ENCODE results near the gene ISG15.
"Not testable (repeated sequence)": the region's sequence is repeated elsewhere in the genome, so short reads cannot be mapped to it uniquely, and the experiment has no call there.

ISG15 gene

DNA sequence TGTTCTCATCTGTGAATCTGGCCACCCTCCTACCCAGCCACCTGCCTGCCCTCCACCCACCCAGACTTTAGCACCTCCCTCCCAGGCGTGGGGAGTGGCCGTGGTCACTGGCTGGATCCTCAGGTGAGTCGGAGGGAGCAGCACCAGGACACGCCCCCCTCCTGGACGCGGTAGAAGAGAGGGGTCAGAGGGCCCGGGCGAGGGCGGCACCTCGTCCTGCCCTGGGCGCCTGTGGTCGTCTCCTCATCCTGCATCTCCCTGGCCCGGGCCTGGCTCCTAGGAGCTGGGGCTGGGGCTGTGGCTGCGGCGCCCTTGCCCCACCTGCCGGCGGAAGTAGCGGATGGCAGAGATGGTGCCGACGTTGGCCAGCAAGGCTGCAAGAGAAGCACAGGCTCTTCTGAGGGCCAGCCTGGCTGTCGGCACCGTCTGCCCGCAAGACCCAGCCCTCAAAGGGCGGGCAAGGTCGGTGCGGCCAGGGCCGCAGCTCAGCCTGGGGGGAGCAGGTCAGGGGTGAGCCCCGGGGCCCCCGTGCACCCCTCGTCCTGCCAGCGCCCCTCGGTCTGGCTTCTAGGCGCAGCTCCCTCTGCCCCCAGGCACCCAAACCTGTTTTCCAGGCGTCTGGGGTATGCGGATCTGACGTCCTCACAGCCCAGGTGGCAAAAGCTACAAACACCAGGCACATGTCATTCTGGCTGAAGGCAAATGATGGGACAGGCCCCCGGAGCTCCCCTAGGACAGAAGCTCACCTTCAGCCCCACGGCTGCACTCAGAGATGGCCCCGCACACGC is 37.2 kb upstream of the ISG15 start:
- DNase-seq, result peak; percentile 53

DNA sequence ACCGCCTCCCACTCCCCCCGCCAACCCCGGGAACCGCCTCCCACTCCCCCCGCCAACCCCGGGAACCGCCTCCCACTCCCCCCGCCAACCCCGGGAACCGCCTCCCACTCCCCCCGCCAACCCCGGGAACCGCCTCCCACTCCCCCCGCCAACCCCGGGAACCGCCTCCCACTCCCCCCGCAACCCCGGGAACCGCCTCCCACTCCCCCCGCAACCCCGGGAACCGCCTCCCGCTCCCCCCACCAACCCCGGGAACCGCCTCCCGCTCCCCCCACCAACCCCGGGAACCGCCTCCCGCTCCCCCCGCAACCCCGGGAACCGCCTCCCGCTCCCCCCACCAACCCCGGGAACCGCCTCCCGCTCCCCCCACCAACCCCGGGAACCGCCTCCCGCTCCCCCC is 36.5 kb upstream of the ISG15 start:
- not testable (repeated sequence) for DNase-seq

DNA sequence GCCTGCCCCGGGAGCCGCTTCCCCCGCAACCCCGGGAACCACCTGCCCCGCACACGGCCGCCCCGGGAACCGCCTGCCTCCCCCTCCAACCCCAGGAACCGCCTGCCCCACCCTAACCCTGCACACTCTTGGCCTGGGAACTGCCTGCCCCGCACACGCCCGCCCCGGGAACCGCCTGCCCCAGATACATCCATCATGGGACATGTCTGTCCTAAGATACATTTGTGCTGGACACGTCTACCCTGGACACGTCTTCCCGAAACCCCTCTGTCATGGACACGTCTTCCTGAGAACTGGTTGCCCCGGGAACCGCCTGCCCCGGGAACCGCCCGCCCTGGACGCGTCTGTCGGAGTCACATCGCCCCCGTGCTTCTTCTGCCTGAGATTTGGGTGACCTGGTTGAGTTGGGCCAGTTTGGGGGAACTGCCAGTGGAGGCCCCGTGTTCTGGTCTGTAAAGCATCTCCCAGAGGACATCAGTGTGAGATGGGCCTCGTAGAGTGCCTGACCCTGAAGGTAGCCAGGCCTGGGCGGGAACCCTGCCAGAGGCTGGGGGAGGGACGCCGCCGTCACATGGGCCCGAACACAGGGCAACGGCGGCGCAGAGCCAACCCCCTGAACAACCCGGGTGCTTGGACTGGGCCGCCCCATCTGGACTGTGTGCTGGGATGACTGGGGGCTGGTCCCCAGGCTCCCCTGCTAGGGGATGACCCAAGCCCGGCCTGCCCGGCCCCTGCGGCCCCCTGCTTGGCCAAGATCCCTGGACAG is 35.0 kb upstream of the ISG15 start:
- no peak for DNase-seq

GRCh38 chr1:978835-979743 is 34.2 kb upstream of the ISG15 start:
- no peak for DNase-seq

- no peak for DNase-seq
These were observed 33.6 kb upstream of the ISG15 start for GRCh38 chr1:979744-980072.

- no peak for DNase-seq
These were observed 33.1 kb upstream of the ISG15 start for GRCh38 chr1:980137-980571.

DNA sequence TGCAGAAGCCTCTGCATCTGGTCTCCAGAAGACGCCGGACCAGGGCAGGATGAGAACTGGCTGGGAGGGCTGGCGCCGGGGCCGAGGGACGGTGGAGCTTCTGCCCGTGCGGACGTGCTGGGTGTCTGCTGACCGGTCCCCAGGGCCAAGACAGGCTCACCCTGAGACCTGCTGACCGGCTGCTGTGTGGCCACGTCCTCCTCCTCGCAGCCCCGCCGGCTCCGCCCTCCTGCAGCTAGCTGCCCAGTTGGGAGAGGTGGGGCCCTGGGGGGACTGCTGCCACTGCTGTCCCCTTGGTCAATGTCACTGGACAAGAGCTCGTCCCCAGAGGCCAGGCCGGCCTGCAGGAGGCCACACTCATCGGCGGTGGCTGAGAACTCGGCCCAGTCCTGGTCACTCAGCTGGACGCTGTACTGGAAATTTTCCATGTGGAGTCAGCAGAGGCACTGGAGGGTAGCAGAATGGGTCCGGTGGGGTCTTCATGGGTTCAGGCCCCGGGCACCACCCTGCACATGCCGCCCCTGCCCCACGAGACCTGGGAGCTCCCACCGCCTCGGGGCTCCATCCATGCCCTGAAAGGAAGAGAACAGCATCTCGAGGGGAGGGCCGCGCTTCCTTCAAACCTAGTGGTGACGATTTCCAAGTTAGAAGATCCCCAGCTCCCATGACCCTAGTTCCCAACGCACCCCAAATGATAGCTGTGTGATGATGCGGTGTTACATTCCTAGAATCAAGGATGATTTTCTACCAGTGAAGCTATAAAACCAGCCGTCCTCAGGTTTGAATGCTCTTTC is 32.5 kb upstream of the ISG15 start:
- DNase-seq, result no peak

- DNase-seq, result no peak
These were observed 31.8 kb upstream of the ISG15 start for GRCh38 chr1:981491-981954.

DNA sequence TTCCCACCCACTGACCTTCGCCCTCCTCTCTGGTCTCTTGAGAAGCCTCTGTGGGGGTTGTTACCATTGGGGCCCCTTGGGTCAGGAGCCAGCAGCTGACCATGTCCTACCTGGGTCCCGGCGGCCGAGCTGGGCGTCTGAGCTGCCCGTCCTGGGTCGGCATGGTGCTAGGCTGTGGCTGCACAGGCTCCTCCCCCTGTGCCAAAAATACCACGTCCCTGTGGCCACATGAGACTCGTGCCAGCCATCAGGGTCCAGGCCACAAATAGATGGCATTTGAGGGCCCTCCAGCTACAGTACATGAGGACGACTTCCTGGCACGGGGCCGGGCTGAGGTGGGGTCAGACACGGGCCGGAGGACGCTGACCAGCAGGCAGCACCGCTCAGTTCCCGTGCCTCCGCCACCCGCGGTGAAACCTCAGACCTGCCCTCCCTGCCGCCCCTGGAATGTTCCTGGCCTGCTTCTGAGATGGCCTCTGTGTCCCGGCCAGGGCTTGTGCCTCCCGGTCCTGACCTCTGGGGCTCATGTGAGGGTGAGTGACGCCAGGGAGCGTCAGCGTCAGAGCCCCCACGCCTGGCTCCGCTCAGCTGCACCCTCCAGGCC is 31.2 kb upstream of the ISG15 start, which contains the start of gene PERM1:
PERM1 (minus strand) TSS at position 139 of the 604 bp plus-strand sequence. CDS start 1,064 bp downstream, outside the sequence.
- DNase-seq, result no peak

- no peak for DNase-seq
These were observed 30.4 kb upstream of the ISG15 start for GRCh38 chr1:982765-983436.

GRCh38 chr1:983798-984475 is 29.4 kb upstream of the ISG15 start:
- peak; percentile 65 for DNase-seq

GRCh38 chr1:984476-984814 is 28.9 kb upstream of the ISG15 start:
- no peak for DNase-seq

DNA sequence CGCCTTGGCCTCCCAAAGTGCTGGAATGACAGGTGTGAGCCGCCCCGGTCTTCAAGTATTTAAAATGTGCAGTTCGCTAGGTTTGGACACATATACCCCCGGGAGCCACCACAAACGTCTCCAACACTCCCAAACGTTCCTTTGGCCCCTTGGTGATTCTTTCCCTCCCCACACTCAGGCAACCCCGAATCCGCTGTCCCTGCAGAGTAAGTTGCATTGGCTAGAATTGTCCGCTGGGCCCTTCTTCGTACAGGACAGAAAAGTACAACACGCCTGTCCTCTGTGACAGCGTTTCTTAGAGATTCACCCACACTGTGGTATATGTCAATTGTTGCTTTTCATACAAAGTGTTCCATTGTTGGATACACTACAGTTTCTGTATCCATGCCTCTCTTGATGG is 28.2 kb upstream of the ISG15 start:
- no peak for DNase-seq

- DNase-seq, result not testable (repeated sequence)
These were observed 25.2 kb upstream of the ISG15 start for GRCh38 chr1:988061-988460.

- not testable (repeated sequence) for DNase-seq
These were observed 22.0 kb upstream of the ISG15 start for GRCh38 chr1:991275-991674.

GRCh38 chr1:991895-992294 is 21.4 kb upstream of the ISG15 start:
- no peak for DNase-seq

DNA sequence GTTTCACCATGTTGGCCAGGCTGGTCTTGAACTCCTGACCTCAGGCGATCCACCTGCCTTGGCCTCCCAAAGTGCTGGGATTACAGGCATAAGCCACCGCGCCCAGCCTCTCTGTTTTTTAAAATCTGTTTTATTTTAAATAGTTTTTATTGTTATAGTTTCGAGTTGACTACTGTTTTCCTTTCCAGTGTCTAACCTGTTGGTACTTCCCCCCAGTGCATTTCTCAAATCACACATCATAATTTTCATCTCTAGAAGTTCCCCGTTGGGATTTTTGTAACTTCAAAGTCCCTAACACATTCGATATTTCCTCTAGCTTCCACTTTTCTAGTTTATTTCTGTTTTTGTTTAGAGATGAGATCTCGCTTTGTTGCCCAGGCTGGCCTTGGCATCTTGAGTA is 20.9 kb upstream of the ISG15 start:
- DNase-seq, result no peak

DNA sequence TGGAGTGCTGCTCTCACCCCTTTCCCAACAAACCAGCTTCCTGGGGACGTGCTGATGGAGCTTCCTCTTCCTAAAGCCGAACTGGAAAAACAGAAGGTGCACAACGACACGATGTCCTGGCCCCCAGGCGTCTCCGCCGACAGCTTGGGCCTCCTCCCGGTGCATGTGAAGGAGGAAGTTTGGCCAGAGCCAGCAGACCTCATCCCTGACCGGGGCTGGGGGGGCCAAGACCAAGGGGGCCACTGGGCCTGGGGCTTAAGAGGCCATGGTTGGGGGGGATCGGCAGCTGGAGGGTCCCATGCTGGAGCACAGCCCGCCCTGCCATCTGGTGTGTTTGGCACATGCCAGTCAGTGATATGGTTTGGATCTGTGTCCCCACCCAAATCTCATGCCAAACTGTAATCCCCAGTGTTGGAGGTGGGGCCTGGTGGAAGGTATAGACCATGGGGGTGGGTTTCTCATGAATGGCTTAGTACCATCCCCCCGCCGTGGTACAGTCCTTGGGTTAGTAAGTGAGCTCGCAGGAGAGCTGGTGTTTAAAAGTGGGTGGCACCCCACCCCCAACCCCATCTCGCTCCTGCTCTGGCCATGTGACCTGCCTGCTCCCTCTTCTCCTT is 19.8 kb upstream of the ISG15 start:
- no peak for DNase-seq

GRCh38 chr1:994546-994945 is 18.8 kb upstream of the ISG15 start:
- DNase-seq, result not testable (repeated sequence)
